GM21390 (cell line): ENCODE measurements around the gene EP400.
"Not testable (repeated sequence)": the region's sequence is repeated elsewhere in the genome, so short reads cannot be mapped to it uniquely, and the experiment has no call there.

Experiments used
- ATAC-seq: cut with Tn5 transposase; IDR thresholded peaks from one replicate; pipeline ENCODE4 v1.9.1; 2021; ENCODE audit not compliant: unreplicated experiment

The EP400 gene

GRCh38 chr12:131947482-131948027 is 2.2 kb upstream of the EP400 start:
- ATAC-seq: no peak

GRCh38 chr12:131948166-131948712 is 1.5 kb upstream of the EP400 start:
- ATAC-seq: no peak

- ATAC-seq: not testable (repeated sequence)
These were observed 870 bp upstream of the EP400 start for GRCh38 chr12:131948713-131949430.

- ATAC-seq: peak; percentile 35
These were observed 606 bp downstream of the EP400 start for GRCh38 chr12:131950182-131950913.

- not testable (repeated sequence) for ATAC-seq
These were observed 4.1 kb downstream of the EP400 start for GRCh38 chr12:131953810-131954209.

GRCh38 chr12:131954460-131954859 is 4.7 kb downstream of the EP400 start:
- not testable (repeated sequence) for ATAC-seq

- ATAC-seq: no peak
These were observed 9.4 kb downstream of the EP400 start for GRCh38 chr12:131959116-131959515.

- no peak for ATAC-seq
These were observed 10.2 kb downstream of the EP400 start for GRCh38 chr12:131959641-131960589.

- ATAC-seq: not testable (repeated sequence)
These were observed 11.0 kb downstream of the EP400 start for GRCh38 chr12:131960590-131961325.

- ATAC-seq: not testable (repeated sequence)
These were observed 11.6 kb downstream of the EP400 start for GRCh38 chr12:131961328-131961727.

- ATAC-seq: no peak
These were observed 12.3 kb downstream of the EP400 start for GRCh38 chr12:131962069-131962468.

GRCh38 chr12:131963381-131963780 is 13.6 kb downstream of the EP400 start:
- ATAC-seq: no peak

- no peak for ATAC-seq
These were observed 15.3 kb downstream of the EP400 start for GRCh38 chr12:131965073-131965472.

GRCh38 chr12:131971226-131971625 is 21.5 kb downstream of the EP400 start:
- ATAC-seq: no peak

- no peak for ATAC-seq
These were observed 25.5 kb downstream of the EP400 start for GRCh38 chr12:131975228-131975627.

- no peak for ATAC-seq
These were observed 29.9 kb downstream of the EP400 start for GRCh38 chr12:131979606-131980005.

GRCh38 chr12:131980263-131980662 is 30.5 kb downstream of the EP400 start:
- ATAC-seq: no peak

GRCh38 chr12:131981388-131981787 is 31.6 kb downstream of the EP400 start:
- no peak for ATAC-seq

GRCh38 chr12:131982041-131982440 is 32.3 kb downstream of the EP400 start:
- no peak for ATAC-seq

- ATAC-seq: no peak
These were observed 33.3 kb downstream of the EP400 start for GRCh38 chr12:131983026-131983425.
